Mesendoderm (in vitro differentiated cells): ENCODE results near the gene RAB20.
A peak's percentile ranks its signal among the peaks of the same experiment; 100 is the strongest.

Experiments
- DNase-seq: peaks from one replicate; pipeline ENCODE4 v3.0.0; 2013
- H2AK5ac ChIP-seq: 2 replicates; pipeline ENCODE4 v1.6.1; 2013; ENCODE audit warnings: low read length, inconsistent platforms
- H2BK120ac ChIP-seq: 2 replicates; pipeline ENCODE4 v1.6.1; 2013; ENCODE audit warnings: low read depth, mild to moderate bottlenecking, low read length, moderate library complexity, mixed read lengths
- H2BK15ac ChIP-seq: replicated peaks from 2 replicates; pipeline ENCODE4 v1.6.1; 2013; ENCODE audit warnings: low read depth, mild to moderate bottlenecking, moderate library complexity
- H2BK5ac ChIP-seq: 2 replicates; pipeline ENCODE4 v1.6.1; 2013; ENCODE audit warnings: low read length, inconsistent platforms
- H3K18ac ChIP-seq: 2 replicates; pipeline ENCODE4 v1.6.1; 2013; ENCODE audit warnings: mild to moderate bottlenecking, low read length, mixed read lengths
- H3K23ac ChIP-seq: one replicate; pipeline ENCODE4 v1.6.1; 2013; ENCODE audit warnings: low read length
- H3K27ac ChIP-seq: 2 replicates; pipeline ENCODE4 v1.5.1; 2013; ENCODE audit warnings: low read depth, mild to moderate bottlenecking, inconsistent platforms, low read length, moderate library complexity
- H3K27me3 ChIP-seq: 2 replicates; pipeline ENCODE4 v1.6.1; 2013; ENCODE audit warnings: low read length, control low read depth, mild to moderate bottlenecking, inconsistent platforms; ENCODE audit not compliant: insufficient read depth, poor library complexity
- H3K36me3 ChIP-seq: 2 replicates; pipeline ENCODE4 v1.6.1; 2013; ENCODE audit warnings: low read length, inconsistent platforms; ENCODE audit not compliant: control insufficient read depth, insufficient read depth
- H3K4ac ChIP-seq: one replicate; pipeline ENCODE4 v1.6.1; 2013; ENCODE audit warnings: low read depth, mild to moderate bottlenecking, low read length, moderate library complexity
- H3K4me1 ChIP-seq: 2 replicates; pipeline ENCODE4 v1.6.1; 2013; ENCODE audit warnings: low read depth, low read length, inconsistent platforms; ENCODE audit not compliant: control insufficient read depth
- H3K4me2 ChIP-seq: 2 replicates; pipeline ENCODE4 v1.6.1; 2013; ENCODE audit warnings: low read length
- H3K4me3 ChIP-seq: 2 replicates; pipeline ENCODE4 v1.5.1; 2013; ENCODE audit warnings: mild to moderate bottlenecking, low read length
- H3K56ac ChIP-seq: one replicate; pipeline ENCODE4 v1.6.1; 2013; ENCODE audit warnings: low read length
- H3K79me1 ChIP-seq: 2 replicates; pipeline ENCODE4 v1.6.1; 2013; ENCODE audit warnings: low read length, inconsistent platforms
- H3K79me2 ChIP-seq: 2 replicates; pipeline ENCODE4 v1.6.1; 2013; ENCODE audit warnings: mild to moderate bottlenecking, low read length; ENCODE audit not compliant: control insufficient read depth, insufficient read depth
- H3K9ac ChIP-seq: 2 replicates; pipeline ENCODE4 v1.6.1; 2013; ENCODE audit warnings: low read length, inconsistent platforms
- H4K5ac ChIP-seq: one replicate; pipeline ENCODE4 v1.6.1; 2013; ENCODE audit warnings: low read length
- H4K8ac ChIP-seq: one replicate; pipeline ENCODE4 v1.6.1; 2013; ENCODE audit warnings: low read depth, mild to moderate bottlenecking, control low read depth, low read length, moderate library complexity
- WGBS: extraction: QIAGEN DNeasy Blood & Tissue Kit; methylation state at CpG from one replicate; pipeline ENCODE4 v1.1.7; 2013; ENCODE audit warnings: low lambda C conversion rate, missing lambda C conversion rate; ENCODE audit not compliant: insufficient coverage; ENCODE audit errors: extremely low coverage; 5-methylcytosine and 5-hydroxymethylcytosine counted together

Gene RAB20

GRCh38 chr13:110566171-110566570 is 4.6 kb upstream of the RAB20 start:
- no peaks in the 10 kb centered on the region for H3K36me3 ChIP-seq

DNA sequence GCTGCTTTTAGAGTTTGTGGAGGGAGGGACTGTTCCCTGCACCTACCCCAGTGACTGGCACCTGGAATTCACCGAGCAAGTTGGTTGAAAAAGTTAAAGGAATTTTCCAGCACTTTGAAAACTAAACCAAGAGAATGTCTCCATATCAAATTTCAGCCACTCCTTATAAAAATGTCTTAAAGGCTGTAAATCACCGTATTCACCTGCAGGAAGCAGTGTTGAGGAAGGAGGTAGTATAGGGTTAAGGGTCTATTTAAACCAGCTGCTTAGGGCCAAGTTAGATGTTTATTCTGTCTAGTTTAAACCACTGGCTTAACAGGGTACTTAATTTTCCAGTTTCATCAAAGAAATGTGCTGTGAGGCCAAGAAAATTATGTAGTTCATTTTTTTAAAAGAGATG is 3.8 kb upstream of the RAB20 start:
- Histone ChIP-seq H2BK15ac (no peak overlapping the region), H3K79me1 (no peaks in the 10 kb centered on the region), H3K18ac (no peak overlapping the region), H3K4me2 (no peak overlapping the region), H3K56ac (no peak overlapping the region), H3K4me1 (peaks cover 2% of the 10 kb centered on the region), H4K5ac (no peak overlapping the region), H3K27ac (no peak overlapping the region), H3K4me3 (no peak overlapping the region), H3K23ac (no peak overlapping the region), H3K27me3 (no peaks in the 10 kb centered on the region), H3K79me2 (peaks cover 3% of the 10 kb centered on the region), H3K4ac (no peak overlapping the region), H3K9ac (no peak overlapping the region), H2BK120ac (no peak overlapping the region), H3K36me3 (no peaks in the 10 kb centered on the region), H2AK5ac (no peak overlapping the region), H2BK5ac (no peak overlapping the region), H4K8ac (no peak overlapping the region)
- no CpG with 5 or more reads among the region's 2 CpGs for WGBS
- peak; percentile 62 for DNase-seq

More at GRCh38 chr13:110566171-110566570, 4.6 kb upstream of the RAB20 start:
- H2BK15ac ChIP-seq, result no peak overlapping the region
- H2BK5ac ChIP-seq, result no peak overlapping the region
- no peak overlapping the region for H2BK120ac ChIP-seq
- no peak overlapping the region for H3K56ac ChIP-seq
- WGBS, result no CpG with 5 or more reads among the region's 9 CpGs
- H2AK5ac ChIP-seq, result no peak overlapping the region
- no peak overlapping the region for H4K8ac ChIP-seq
- H3K18ac ChIP-seq, result no peak overlapping the region
- peaks cover 2% of the 10 kb centered on the region for H3K4me1 ChIP-seq
- H3K4me3 ChIP-seq, result no peak overlapping the region
- no peak overlapping the region for H4K5ac ChIP-seq
- peak; percentile 59 for DNase-seq
- H3K27ac ChIP-seq, result no peak overlapping the region
- H3K4ac ChIP-seq, result no peak overlapping the region
- H3K79me1 ChIP-seq, result no peaks in the 10 kb centered on the region
- no peak overlapping the region for H3K23ac ChIP-seq
- H3K27me3 ChIP-seq, result no peaks in the 10 kb centered on the region
- H3K4me2 ChIP-seq, result no peak overlapping the region
- H3K9ac ChIP-seq, result no peak overlapping the region
- H3K79me2 ChIP-seq, result no peaks in the 10 kb centered on the region

DNA sequence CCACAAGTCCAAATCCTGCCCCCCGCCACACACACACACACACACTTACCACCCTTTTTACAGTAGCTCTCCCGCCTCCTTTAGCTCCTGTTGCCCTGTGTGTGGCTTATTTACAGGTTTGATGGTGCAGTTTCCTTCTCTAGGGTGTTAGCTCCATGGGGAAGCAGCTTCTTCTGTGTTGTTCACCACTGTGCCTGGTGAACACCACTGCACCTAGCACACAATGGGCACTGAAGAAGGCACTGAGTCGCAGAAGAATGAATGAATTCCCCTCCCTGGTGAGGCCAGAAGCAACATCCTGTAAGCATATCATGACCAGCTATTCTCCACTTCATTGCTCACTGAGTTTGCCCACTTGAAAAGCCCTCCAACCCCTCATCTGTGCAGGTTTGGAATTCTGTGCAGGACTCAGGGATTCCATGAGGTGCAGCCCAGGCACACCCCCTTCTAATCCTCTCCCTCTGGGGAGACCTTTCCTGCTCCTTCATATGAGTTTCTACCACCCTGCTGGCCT is 3.0 kb upstream of the RAB20 start:
- H3K4ac ChIP-seq, result no peak overlapping the region
- H4K8ac ChIP-seq, result no peak overlapping the region
- H3K36me3 ChIP-seq, result no peaks in the 10 kb centered on the region
- H3K56ac ChIP-seq, result no peak overlapping the region
- peaks cover 5% of the 10 kb centered on the region for H3K79me1 ChIP-seq
- H3K4me2 ChIP-seq, result no peak overlapping the region
- WGBS, result no CpG with 5 or more reads among the region's 3 CpGs
- no peak overlapping the region for H2BK120ac ChIP-seq
- H4K5ac ChIP-seq, result no peak overlapping the region
- no peak overlapping the region for H2AK5ac ChIP-seq
- H3K27ac ChIP-seq, result no peak overlapping the region
- DNase-seq, result no peak
- no peak overlapping the region for H3K23ac ChIP-seq
- peaks cover 7% of the 10 kb centered on the region for H3K4me1 ChIP-seq
- H2BK5ac ChIP-seq, result no peak overlapping the region
- no peak overlapping the region for H3K4me3 ChIP-seq
- peaks cover 8% of the 10 kb centered on the region for H3K79me2 ChIP-seq
- no peak overlapping the region for H3K18ac ChIP-seq
- no peak overlapping the region for H3K9ac ChIP-seq
- H3K27me3 ChIP-seq, result no peaks in the 10 kb centered on the region
- no peak overlapping the region for H2BK15ac ChIP-seq

GRCh38 chr13:110563463-110563774 is 1.9 kb upstream of the RAB20 start:
- Histone ChIP-seq H3K27ac (no peak overlapping the region), H3K4ac (no peak overlapping the region), H2BK120ac (no peak overlapping the region), H3K79me1 (peaks cover 7% of the 10 kb centered on the region), H3K23ac (no peak overlapping the region), H3K79me2 (peaks cover 15% of the 10 kb centered on the region), H3K4me2 (no peak overlapping the region), H3K56ac (no peak overlapping the region), H3K4me1 (peaks cover 9% of the 10 kb centered on the region), H3K18ac (no peak overlapping the region), H4K8ac (no peak overlapping the region), H3K36me3 (no peaks in the 10 kb centered on the region), H3K9ac (no peak overlapping the region), H2AK5ac (no peak overlapping the region), H3K4me3 (no peak overlapping the region), H4K5ac (no peak overlapping the region), H2BK5ac (no peak overlapping the region), H3K27me3 (no peaks in the 10 kb centered on the region), H2BK15ac (no peak overlapping the region)
- DNase-seq, result no peak
- WGBS, result no CpG with 5 or more reads among the region's 9 CpGs

DNA sequence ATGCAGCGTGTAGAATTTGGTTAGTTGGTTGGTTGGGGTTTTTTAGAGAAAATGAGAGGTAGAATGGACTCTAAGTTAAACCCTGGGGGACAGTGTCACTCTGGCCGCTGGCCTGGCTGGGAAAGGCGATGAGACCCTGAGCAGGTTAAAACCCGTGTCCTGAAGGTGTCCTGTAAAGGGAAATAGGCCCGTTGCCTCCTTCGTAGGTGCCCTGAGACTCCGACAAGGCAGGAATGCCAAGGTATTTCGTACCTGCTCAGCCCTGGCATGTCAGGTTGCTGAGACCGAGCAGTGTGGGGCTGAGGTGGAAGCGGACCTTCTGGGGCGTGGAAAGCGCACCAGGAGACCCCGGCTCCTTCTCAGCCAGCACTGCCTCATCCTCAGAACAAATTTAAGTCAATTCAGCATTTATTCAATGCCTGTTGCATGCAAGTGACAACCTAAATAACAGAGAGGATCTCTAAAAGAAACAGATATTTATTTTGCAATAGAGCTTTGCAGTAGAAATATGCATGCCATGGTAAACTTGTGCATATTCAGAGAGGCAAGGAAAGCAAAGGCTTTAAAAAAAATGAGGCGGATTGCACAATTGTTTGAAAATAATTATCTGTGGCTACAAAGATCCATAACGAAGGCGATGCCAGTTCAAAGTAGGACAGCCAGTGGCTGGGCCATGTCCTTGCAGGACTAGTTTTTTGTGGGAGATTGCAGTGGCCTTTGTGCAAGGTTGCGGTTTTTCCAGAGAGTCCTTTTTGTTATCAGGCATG is 1.4 kb upstream of the RAB20 start:
- no peak overlapping the region for H3K23ac ChIP-seq
- H3K27ac ChIP-seq, result no peak overlapping the region
- H2AK5ac ChIP-seq, result no peak overlapping the region
- no peak overlapping the region for H3K4me2 ChIP-seq
- 100% methylated on average over 1 of the region's 17 CpGs for WGBS
- no peak overlapping the region for H4K8ac ChIP-seq
- H3K4ac ChIP-seq, result no peak overlapping the region
- no peaks in the 10 kb centered on the region for H3K36me3 ChIP-seq
- no peak overlapping the region for H3K18ac ChIP-seq
- peaks cover 10% of the 10 kb centered on the region for H3K79me1 ChIP-seq
- H3K4me3 ChIP-seq, result no peak overlapping the region
- H3K79me2 ChIP-seq, result peaks cover 15% of the 10 kb centered on the region
- no peak overlapping the region for H2BK15ac ChIP-seq
- no peak for DNase-seq
- no peak overlapping the region for H2BK5ac ChIP-seq
- peak overlapping the region; percentile 52 for H3K9ac ChIP-seq
- H3K56ac ChIP-seq, result peak overlapping the region; percentile 44
- H3K4me1 ChIP-seq, result peaks cover 9% of the 10 kb centered on the region
- H2BK120ac ChIP-seq, result no peak overlapping the region
- no peaks in the 10 kb centered on the region for H3K27me3 ChIP-seq
- no peak overlapping the region for H4K5ac ChIP-seq
